ENCODE data around the gene NDUFB6.
"Not testable (repeated sequence)": the region's sequence is repeated elsewhere in the genome, so short reads cannot be mapped to it uniquely, and the experiment has no call there.

The NDUFB6 gene
- total RNA-seq: 7.8 to 22.6 (median 17.0) reads per million in 4 experiments

GRCh38 chr9:32572900-32573523 is at the start of gene NDUFB6:
TSS of gene NDUFB6 (minus strand) at chr9:32573159. CDS start at chr9:32573060, 99 bp downstream.
- DNase-seq: peak; percentile 90

GRCh38 chr9:32618261-32618660 is 45.3 kb upstream of the NDUFB6 start:
- no peak for DNase-seq

GRCh38 chr9:32606811-32607210 is 33.9 kb upstream of the NDUFB6 start:
- no peak for DNase-seq

- no peak for DNase-seq
Measured at GRCh38 chr9:32603914-32604852, 31.2 kb upstream of the NDUFB6 start.

- DNase-seq: not testable (repeated sequence)
Measured at GRCh38 chr9:32599021-32599420, 26.1 kb upstream of the NDUFB6 start.

GRCh38 chr9:32596936-32597335 is 24.0 kb upstream of the NDUFB6 start:
- no peak for DNase-seq

- DNase-seq: no peak
Measured at GRCh38 chr9:32596096-32596865, 23.3 kb upstream of the NDUFB6 start.

GRCh38 chr9:32590898-32591297 is 17.9 kb upstream of the NDUFB6 start:
- no peak for DNase-seq

GRCh38 chr9:32590476-32590875 is 17.5 kb upstream of the NDUFB6 start:
- DNase-seq: no peak

GRCh38 chr9:32589083-32589723 is 16.2 kb upstream of the NDUFB6 start:
- no peak for DNase-seq

- DNase-seq: no peak
Measured at GRCh38 chr9:32587901-32588300, 14.9 kb upstream of the NDUFB6 start.

- no peak for DNase-seq
Measured at GRCh38 chr9:32584784-32585183, 11.8 kb upstream of the NDUFB6 start.

GRCh38 chr9:32581512-32582143 is 8.7 kb upstream of the NDUFB6 start:
- no peak for DNase-seq

- DNase-seq: no peak
Measured at GRCh38 chr9:32580631-32581300, 7.8 kb upstream of the NDUFB6 start.

- DNase-seq: peak; percentile 73
Measured at GRCh38 chr9:32579706-32580331, 6.9 kb upstream of the NDUFB6 start.

- DNase-seq: no peak
Measured at GRCh38 chr9:32578976-32579375, 6.0 kb upstream of the NDUFB6 start.

GRCh38 chr9:32577316-32577715 is 4.4 kb upstream of the NDUFB6 start:
- DNase-seq: no peak

- DNase-seq: no peak
Measured at GRCh38 chr9:32574858-32575257, 1.9 kb upstream of the NDUFB6 start.

GRCh38 chr9:32573821-32574220 is 862 bp upstream of the NDUFB6 start:
- DNase-seq: no peak

GRCh38 chr9:32571969-32572899 is 725 bp downstream of the NDUFB6 start:
- peak; percentile 50 for DNase-seq

All from effector CD8-positive, alpha-beta T cell (primary cell).